ENCODE results near the gene TCEA3. TPM values are rescaled to one million over a fixed set of nuclear protein-coding genes. Genes with fewer than 3 reads are reported as not detected.

Gene TCEA3
- total RNA-seq = 1 to 10 TPM; 4.7 to 6.1 TPM

DNA sequence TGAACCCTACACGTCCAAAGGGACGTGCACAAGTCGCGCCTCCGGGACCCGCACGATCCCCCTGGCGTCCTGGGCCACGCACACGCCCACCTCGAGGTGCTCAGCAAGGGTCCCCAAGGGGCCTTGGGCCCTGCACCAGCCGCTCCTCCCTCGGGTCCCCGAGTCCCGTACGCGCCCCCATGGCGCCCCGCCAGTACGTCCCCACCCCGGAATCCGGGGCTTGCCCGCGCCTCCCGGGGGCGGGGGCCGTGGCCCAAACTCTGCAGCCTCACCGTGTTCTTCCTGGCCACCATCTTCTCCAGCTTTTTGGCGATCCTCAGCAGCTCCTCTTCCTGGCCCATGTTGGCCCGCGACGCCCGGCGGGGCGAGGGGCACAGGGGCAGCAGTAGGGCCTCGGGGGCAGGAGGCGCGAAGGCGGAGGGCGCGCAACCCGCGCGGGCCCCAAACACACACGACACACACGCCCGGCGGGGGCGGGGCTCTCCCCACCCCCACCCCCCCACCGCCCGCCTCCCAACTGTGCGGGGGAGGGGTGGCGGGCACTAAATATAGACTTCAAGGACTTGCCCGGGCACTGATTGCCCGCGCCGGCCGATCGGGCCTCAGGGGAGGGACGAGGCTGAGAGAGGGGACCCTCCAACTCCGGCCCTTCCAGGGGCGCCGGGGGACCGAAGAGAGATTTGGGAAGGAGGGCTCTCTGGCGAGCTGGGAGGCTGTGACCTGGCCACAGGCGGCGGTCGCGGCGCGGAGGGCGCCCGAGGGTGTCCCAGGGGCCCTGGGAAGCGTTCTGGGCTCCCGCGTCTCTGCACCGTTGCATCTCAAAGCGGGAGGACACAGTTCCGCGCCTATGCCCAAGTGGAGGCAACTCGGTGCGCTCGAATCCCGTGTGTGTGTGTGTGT lies at the start of gene TCEA3:
TCEA3 (minus strand) TSS at position 456 of the 900 bp plus-strand sequence; CDS start at position 341, 115 bp downstream.
- H3K4me3 Mint-ChIP-seq = peak within 1 kb of the TSS; percentile 70 to 79
- H3K27ac Mint-ChIP-seq = no peak within 1 kb of the TSS
- ATAC-seq (replicated peaks in 1 of 2) (peak; percentile 42 to 54), DNase-seq (peak; percentile 26 to 32)
- H3K9me3 Mint-ChIP-seq = no peaks in the 10 kb centered on the region
- peaks cover 0 to 2% of the 10 kb centered on the region in 2 donors for H3K36me3 Mint-ChIP-seq (ENCODE audit: insufficient read depth in 2 of 2)
- peaks cover 20% of the 10 kb centered on the region for H3K4me1 Mint-ChIP-seq (ENCODE audit: low read depth)
- H3K27me3 Mint-ChIP-seq (ENCODE audit: low read depth) = peaks cover 21% of the 10 kb centered on the region

DNA sequence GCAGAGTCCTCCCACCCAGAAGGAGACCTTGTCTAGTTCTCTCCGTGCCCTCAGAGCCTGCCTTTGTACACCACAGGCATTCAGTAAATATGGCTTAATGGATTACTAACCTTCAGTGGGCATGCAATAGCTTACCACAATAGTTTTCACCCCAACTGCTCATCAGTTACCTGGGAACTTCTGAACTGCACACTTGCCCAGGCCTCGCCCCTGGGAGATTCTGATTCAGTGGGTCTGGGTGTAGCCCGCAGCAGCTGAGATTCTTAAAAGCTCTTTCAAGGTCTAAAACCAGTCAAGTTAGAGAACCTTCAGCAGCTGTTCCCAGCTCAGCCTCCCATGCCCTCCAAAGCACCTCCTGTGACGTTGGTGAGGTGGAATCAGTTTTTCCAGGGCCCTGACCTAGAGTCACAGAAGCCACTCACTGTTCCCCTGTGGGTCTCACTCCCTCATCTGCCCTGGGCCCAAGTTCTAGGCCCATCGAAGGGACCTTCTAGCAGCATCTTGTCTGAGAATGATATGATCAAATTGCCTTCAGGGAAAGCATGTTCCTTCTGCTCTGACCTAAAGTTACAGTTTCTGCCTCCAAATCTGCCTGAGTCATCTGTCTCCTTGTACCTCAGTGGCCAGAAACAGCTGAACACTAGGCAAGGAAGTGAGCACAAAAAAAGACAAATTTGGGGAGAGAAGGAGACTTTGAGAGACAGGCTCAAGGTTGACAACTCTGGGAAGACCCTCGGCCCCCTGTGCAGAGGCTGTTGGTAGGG lies 48.7 kb upstream of the TCEA3 start:
- Mint-ChIP-seq H3K4me1 (ENCODE audit: low read depth) (no peaks in the 10 kb centered on the region), H3K4me3 (no peak overlapping the region), H3K36me3 (ENCODE audit: insufficient read depth in 2 of 2) (no peaks in the 10 kb centered on the region), H3K9me3 (no peaks in the 10 kb centered on the region), H3K27ac (no peak overlapping the region), H3K27me3 (ENCODE audit: low read depth) (peaks cover 6% of the 10 kb centered on the region)
- DNase-seq = no peak
- ATAC-seq (replicated peaks in 1 of 2) = peak in 1 of 2 donors; percentile 35

DNA sequence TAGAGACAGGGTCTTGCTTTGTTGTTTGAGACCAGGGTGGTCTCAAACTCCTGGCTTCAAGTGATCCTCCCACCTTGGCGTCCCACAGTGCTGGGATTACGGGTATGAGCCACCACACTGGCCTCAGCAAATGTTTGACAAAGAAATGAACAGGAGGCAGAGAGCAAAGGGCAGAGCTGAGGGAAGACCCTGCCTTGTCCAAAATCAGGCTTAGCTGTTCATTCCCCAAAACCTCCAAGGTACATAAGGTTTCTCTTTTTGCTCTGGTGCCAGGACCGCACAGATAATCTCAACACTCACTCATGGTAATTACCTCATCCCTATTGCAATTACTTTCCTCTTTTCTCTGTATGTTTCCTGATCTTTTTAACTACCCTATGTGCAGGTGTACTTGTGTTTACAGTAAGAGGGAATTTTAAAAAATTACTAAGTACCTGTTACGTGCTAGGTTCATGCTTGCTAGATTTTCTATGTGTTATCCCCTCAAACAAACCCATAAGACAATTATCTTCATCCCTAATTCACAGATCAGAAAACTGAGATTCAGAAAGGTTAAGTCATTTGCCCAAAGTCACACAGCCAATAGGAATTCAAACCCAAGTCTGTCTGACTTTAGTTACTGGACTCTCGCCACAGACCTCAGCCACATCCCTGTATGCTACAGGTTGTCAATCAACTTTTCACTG lies 47.9 kb upstream of the TCEA3 start:
- peaks cover 6% of the 10 kb centered on the region for H3K27me3 Mint-ChIP-seq (ENCODE audit: low read depth)
- ATAC-seq (replicated peaks in 1 of 2) (no peak), DNase-seq (no peak)
- H3K9me3 Mint-ChIP-seq = no peaks in the 10 kb centered on the region
- H3K36me3 Mint-ChIP-seq (ENCODE audit: insufficient read depth in 2 of 2) = no peaks in the 10 kb centered on the region
- H3K4me3 Mint-ChIP-seq = no peak overlapping the region
- H3K4me1 Mint-ChIP-seq (ENCODE audit: low read depth) = no peaks in the 10 kb centered on the region
- no peak overlapping the region for H3K27ac Mint-ChIP-seq

DNA sequence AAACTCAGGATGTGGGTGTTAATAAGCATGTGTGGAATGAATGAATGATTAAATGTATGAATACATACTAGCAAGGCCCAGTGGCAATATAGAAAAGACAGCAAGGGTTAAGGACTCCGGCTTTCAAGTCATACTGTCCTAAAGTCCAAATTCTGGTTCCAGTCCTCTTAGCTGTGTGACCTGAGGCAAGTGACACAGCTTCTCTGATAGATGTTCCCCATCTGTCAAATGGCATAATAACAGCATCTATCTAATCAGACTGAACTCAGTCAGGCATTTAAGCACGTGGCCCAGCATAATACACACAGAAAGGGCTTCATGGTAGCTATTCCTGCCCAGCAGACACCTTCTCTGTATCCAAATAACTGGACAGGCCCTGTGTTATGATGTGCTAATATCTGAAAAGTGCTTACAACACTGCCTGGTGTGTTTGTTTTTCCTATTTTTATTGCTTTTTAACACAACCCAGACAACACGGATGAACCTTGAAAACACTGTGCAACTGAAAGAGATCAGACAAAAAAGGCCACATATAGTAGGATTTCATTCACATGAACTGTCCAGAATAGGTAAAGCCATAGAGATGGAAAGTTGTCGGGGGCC lies 47.0 kb upstream of the TCEA3 start:
- no peak for ATAC-seq (replicated peaks in 1 of 2)
- Mint-ChIP-seq H3K36me3 (ENCODE audit: insufficient read depth in 2 of 2) (no peaks in the 10 kb centered on the region), H3K4me1 (ENCODE audit: low read depth) (no peaks in the 10 kb centered on the region), H3K9me3 (no peaks in the 10 kb centered on the region), H3K27me3 (ENCODE audit: low read depth) (peaks cover 5% of the 10 kb centered on the region), H3K4me3 (no peak overlapping the region), H3K27ac (no peak overlapping the region)
- no peak for DNase-seq

DNA sequence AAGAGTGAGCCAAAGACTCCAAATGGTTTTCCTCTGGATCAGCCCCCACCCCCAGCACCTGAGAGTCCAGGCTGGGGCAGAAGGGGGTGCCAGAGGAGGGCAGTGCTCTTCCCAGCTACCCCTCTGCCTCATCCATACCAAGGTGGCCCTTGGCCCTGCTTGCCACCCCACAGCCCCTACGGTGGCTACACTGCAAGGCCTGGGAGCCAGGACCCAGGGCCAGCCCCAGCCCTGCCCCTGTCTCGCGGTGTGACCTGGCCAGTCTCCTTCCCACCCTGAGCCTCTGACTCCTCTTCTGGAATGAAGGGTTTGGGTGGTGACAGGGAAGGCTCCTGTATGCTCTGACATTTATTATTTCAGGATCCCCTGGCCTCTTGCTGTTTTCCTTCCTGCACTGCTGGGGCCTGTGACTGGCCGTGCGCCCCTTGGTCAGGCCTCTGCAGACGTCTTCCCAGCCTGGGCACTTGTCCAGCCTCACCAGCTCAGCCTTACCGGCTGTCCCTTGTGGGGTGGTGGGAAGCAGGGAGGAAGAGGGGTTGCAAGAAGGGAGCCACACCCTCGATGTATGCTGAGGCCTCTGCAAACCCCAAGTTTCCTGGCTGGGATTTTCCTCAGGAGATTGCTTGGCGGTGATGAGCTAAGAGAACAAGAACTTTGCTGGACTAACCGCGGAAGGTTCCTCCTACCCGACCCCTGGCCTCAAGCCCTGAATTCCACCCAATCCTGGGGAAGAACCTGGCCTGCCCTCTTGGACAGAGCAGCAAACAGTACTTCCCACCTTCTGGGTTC lies 45.9 kb upstream of the TCEA3 start:
- no peaks in the 10 kb centered on the region for H3K4me1 Mint-ChIP-seq (ENCODE audit: low read depth)
- H3K27me3 Mint-ChIP-seq (ENCODE audit: low read depth) = no peaks in the 10 kb centered on the region
- DNase-seq (no peak), ATAC-seq (replicated peaks in 1 of 2) (no peak)
- no peak overlapping the region for H3K4me3 Mint-ChIP-seq
- no peaks in the 10 kb centered on the region for H3K9me3 Mint-ChIP-seq
- H3K27ac Mint-ChIP-seq = no peak overlapping the region
- H3K36me3 Mint-ChIP-seq (ENCODE audit: insufficient read depth in 2 of 2) = no peaks in the 10 kb centered on the region

DNA sequence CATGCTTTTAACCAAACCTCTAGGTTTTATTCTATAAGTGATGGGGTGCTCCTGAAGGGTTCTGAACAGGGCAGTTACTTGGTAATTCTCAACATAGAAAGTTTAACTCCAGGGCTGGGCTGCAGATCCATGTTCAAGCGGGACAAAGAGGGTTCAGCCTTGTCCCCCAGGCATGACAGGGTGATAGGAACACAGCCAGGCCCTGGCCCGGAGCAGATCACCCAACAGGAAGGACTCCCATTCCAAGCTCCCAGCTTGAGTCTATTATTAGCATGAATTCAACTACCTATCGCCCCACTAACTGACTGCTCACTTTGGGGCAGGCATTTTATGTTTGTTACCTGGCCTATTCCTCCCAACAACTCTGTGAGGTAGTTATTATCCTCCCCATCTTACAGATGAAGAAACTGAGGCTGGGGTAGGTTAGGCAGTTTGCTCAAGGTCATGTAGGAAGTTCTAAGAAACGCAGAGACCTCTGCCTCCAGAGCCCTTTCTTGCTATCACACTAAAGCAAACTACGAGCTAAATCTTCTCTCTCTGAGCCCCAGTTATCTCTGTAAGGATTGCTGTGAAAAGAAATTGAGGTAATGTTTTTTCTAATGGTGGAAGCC lies 44.9 kb upstream of the TCEA3 start:
- DNase-seq (no peak), ATAC-seq (replicated peaks in 1 of 2) (no peak)
- no peaks in the 10 kb centered on the region for H3K36me3 Mint-ChIP-seq (ENCODE audit: insufficient read depth in 2 of 2)
- no peak overlapping the region for H3K4me3 Mint-ChIP-seq
- H3K4me1 Mint-ChIP-seq (ENCODE audit: low read depth) = no peaks in the 10 kb centered on the region
- no peaks in the 10 kb centered on the region for H3K9me3 Mint-ChIP-seq
- H3K27ac Mint-ChIP-seq = no peak overlapping the region
- no peaks in the 10 kb centered on the region for H3K27me3 Mint-ChIP-seq (ENCODE audit: low read depth)

DNA sequence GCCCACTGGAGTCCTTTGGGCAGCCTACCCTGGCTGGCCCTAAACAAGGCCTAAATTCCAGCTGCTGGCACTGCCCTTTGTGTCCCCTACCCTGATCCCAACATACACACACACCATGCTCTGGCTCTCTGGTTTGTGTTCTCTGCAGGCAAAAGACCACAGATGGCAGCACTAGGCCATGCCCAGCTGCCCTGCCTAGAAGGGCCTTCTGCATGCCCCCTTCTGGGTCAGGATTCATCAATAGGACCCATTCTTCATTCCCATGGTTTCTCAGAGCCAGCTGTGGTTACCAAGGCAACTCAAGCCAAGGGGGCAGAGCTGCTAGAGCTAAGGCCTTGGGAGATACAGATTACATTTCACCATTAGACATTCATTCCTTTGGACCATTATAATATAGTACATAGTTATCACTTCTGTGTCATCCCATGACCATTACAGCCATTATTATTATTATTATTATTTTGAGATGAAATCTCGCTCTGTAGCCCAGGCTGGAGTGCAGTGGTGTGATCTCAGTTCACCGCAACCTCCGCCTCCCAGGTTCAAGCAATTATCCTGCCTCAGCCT lies 42.0 kb upstream of the TCEA3 start:
- H3K27ac Mint-ChIP-seq = no peak overlapping the region
- no peak overlapping the region for H3K4me3 Mint-ChIP-seq
- no peaks in the 10 kb centered on the region for H3K4me1 Mint-ChIP-seq (ENCODE audit: low read depth)
- no peaks in the 10 kb centered on the region for H3K27me3 Mint-ChIP-seq (ENCODE audit: low read depth)
- no peaks in the 10 kb centered on the region for H3K9me3 Mint-ChIP-seq
- no peaks in the 10 kb centered on the region for H3K36me3 Mint-ChIP-seq (ENCODE audit: insufficient read depth in 2 of 2)
- DNase-seq (no peak), ATAC-seq (replicated peaks in 1 of 2) (no peak)

DNA sequence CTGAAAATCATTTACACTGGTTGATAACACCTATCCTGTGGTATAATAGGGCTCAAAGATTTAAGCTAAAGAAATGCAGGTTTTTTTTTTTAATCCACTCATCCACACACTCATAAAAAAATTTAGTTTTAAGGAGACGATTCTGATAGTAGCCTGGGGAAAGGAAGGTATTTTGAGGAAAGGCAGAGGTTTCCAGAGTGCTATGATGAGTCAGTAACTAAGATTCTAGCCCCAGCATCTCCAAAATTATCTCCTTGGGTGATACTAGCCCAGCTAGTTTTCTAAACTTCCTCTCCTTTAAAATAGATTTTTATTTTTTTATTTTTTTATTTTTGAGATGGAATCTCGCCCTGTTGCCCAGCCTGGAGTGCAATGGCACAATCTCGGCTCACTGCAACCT lies 38.7 kb upstream of the TCEA3 start:
- Mint-ChIP-seq H3K27me3 (ENCODE audit: low read depth) (peaks cover 5% of the 10 kb centered on the region), H3K4me3 (no peak overlapping the region), H3K27ac (no peak overlapping the region), H3K9me3 (no peaks in the 10 kb centered on the region), H3K4me1 (ENCODE audit: low read depth) (no peaks in the 10 kb centered on the region), H3K36me3 (ENCODE audit: insufficient read depth in 2 of 2) (no peaks in the 10 kb centered on the region)
- ATAC-seq (replicated peaks in 1 of 2) = no peak
- no peak for DNase-seq

DNA sequence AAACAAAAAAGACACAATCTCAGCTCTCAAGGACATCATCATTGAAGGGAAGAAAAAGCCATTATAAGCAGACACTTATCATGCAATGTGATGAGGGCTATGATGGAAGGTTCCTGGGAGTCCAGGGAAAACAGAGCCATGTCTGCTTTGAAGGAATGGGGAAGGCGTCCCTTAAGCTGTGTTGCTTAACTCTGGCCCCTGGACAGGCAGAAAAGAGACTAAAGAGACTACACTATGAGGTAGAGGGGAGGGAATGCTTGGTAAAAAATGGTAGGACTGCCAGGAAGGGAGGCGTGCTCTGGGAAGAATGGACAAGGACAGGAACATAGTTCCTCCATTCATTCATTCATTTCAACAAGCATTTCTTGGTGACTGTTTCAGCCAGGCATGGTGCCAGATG lies 38.2 kb upstream of the TCEA3 start:
- no peaks in the 10 kb centered on the region for H3K36me3 Mint-ChIP-seq (ENCODE audit: insufficient read depth in 2 of 2)
- H3K27me3 Mint-ChIP-seq (ENCODE audit: low read depth) = peaks cover 10% of the 10 kb centered on the region
- no peak overlapping the region for H3K27ac Mint-ChIP-seq
- H3K4me1 Mint-ChIP-seq (ENCODE audit: low read depth) = no peaks in the 10 kb centered on the region
- no peaks in the 10 kb centered on the region for H3K9me3 Mint-ChIP-seq
- H3K4me3 Mint-ChIP-seq = no peak overlapping the region
- DNase-seq (no peak), ATAC-seq (replicated peaks in 1 of 2) (no peak)

DNA sequence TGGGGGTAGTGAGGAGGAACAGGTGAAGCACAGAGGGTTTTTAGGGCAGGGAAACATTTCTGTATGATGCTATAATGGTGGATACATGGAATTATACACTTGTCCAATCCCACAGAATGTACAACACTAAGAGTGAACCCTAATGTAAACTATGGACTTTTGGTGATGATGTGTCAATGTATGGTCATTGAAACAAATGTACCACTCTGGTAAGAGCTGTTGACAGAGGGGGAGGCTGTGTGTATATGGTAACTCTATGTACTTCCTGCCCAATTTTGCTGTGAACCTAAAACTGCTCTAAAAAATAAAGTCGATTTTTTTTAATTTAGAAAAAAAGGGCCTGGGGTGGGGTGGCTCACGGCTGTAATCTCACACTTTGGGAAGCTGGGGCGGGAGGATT lies 36.5 kb upstream of the TCEA3 start:
- H3K4me1 Mint-ChIP-seq (ENCODE audit: low read depth) = peaks cover 4% of the 10 kb centered on the region
- no peak for ATAC-seq (replicated peaks in 1 of 2)
- no peaks in the 10 kb centered on the region for H3K9me3 Mint-ChIP-seq
- H3K36me3 Mint-ChIP-seq (ENCODE audit: insufficient read depth in 2 of 2) = no peaks in the 10 kb centered on the region
- H3K27ac Mint-ChIP-seq = no peak overlapping the region
- H3K4me3 Mint-ChIP-seq = no peak overlapping the region
- DNase-seq = no peak
- H3K27me3 Mint-ChIP-seq (ENCODE audit: low read depth) = peaks cover 12% of the 10 kb centered on the region

DNA sequence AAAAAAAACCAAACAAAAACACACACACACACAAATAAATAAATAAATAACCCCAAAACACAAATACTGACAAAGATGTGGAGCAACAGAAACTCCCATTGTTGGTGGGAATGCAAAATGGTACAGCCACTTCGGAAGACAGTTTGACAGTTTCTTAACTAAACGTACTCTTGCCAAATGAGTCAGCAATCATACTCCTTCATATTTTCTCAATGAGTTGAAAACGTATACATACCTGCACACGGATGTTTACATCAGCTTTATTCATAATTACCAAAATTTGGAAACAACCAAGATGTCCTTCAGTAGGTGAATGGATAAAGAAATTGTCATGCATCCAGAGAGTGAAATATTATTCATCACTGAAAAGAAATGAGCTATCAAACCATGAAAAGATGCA lies 36.0 kb upstream of the TCEA3 start:
- H3K4me3 Mint-ChIP-seq = no peak overlapping the region
- H3K27ac Mint-ChIP-seq = no peak overlapping the region
- DNase-seq = no peak
- H3K9me3 Mint-ChIP-seq = no peaks in the 10 kb centered on the region
- peaks cover 12% of the 10 kb centered on the region for H3K27me3 Mint-ChIP-seq (ENCODE audit: low read depth)
- H3K36me3 Mint-ChIP-seq (ENCODE audit: insufficient read depth in 2 of 2) = no peaks in the 10 kb centered on the region
- no peak for ATAC-seq (replicated peaks in 1 of 2)
- peaks cover 9% of the 10 kb centered on the region for H3K4me1 Mint-ChIP-seq (ENCODE audit: low read depth)

DNA sequence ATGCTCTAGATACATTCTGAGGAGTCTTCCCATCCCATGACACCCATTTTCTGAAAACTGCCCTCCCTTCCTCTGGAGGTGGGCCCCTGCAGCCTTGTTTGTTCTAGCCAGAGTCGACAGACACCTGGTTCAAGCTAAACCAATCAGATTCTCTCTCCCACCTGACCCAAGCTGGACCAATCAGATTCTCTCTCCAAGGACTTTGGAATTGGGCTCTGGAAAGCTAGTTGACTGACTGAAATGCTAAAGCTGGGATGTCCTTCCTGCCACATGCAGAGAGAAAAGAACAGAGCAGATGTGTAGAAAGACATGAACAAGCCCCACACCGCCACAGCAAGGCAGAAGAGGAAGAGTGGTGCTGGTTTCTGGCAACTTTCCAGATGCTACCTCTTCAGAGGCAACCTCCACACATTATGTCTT lies 34.8 kb upstream of the TCEA3 start:
- H3K4me1 Mint-ChIP-seq (ENCODE audit: low read depth) = peaks cover 11% of the 10 kb centered on the region
- ATAC-seq (replicated peaks in 1 of 2) = no peak
- no peaks in the 10 kb centered on the region for H3K9me3 Mint-ChIP-seq
- H3K36me3 Mint-ChIP-seq (ENCODE audit: insufficient read depth in 2 of 2) = no peaks in the 10 kb centered on the region
- H3K4me3 Mint-ChIP-seq = no peak overlapping the region
- peaks cover 12% of the 10 kb centered on the region for H3K27me3 Mint-ChIP-seq (ENCODE audit: low read depth)
- no peak overlapping the region for H3K27ac Mint-ChIP-seq
- no peak for DNase-seq
